ENCODE results near the gene SV2C. TPM values are rescaled to one million over a fixed set of nuclear protein-coding genes. Genes with fewer than 3 reads are reported as not detected.

SV2C gene
- total and polyA plus RNA-seq, 10 of the 15 experiments (the other 5 are each of a cell fraction or from before 2014, with no cell fraction given): under 0.01 to 1.1 (median 0.63) TPM

DNA sequence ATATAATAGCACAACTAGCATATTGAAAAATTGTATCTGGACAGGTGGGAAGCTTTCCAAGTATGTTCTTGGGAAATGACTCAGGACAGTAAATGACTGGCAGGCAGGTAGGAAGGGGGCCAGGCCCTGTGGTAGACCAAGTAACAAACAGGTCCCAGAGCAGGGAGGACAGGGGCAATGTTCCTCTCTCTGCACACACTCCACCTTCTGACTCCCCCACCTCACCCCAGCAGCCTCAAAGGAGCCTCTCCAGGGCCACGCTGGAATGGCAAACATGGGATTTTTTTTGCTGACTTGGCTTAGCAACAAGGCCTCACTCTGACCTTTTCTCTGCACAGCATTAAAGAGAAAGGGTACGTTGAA lies 288.8 kb downstream of the SV2C start:
- POLR2A ChIA-PET: no interaction called here
- TF ChIP-seq RFX5 (IDR thresholded peaks at IDR 0.05; ENCODE audit: low read depth, low read length) (no peak), CREB1 (IDR thresholded peaks at IDR 0.05; ENCODE audit: low read depth) (no peak), SMC3 (IDR thresholded peaks at IDR 0.05; ENCODE audit: borderline replicate concordance, low read length) (no peak), EP300 (IDR thresholded peaks at IDR 0.05; ENCODE audit: borderline replicate concordance in 1 of 2, control insufficient read depth in 1 of 2, low read depth in 2 of 2, low read length in 2 of 2) (no peak), FOS (IDR thresholded peaks at IDR 0.05; ENCODE audit: borderline replicate concordance, extremely low read depth, insufficient read length) (no peak), JUND (IDR thresholded peaks at IDR 0.05; ENCODE audit: low read depth, low read length) (no peak), ZNF24 (IDR thresholded peaks at IDR 0.05) (no peak), MYB (IDR thresholded peaks at IDR 0.05; ENCODE audit: borderline replicate concordance, low read depth, low read length) (no peak), CHD4 (IDR thresholded peaks at IDR 0.05) (no peak), MEF2A (IDR thresholded peaks at IDR 0.05; ENCODE audit: insufficient read depth, low read depth, low read length) (no peak), ZBED1 (IDR thresholded peaks at IDR 0.05; ENCODE audit: borderline replicate concordance) (no peak), MYC (IDR thresholded peaks at IDR 0.05; ENCODE audit: insufficient read depth, insufficient read length, insufficient replicate concordance, low read length, severe bottlenecking) (no peak), KDM1A (IDR thresholded peaks at IDR 0.05; ENCODE audit: borderline replicate concordance) (no peak)
- TF ChIP-seq, protein P1, sequence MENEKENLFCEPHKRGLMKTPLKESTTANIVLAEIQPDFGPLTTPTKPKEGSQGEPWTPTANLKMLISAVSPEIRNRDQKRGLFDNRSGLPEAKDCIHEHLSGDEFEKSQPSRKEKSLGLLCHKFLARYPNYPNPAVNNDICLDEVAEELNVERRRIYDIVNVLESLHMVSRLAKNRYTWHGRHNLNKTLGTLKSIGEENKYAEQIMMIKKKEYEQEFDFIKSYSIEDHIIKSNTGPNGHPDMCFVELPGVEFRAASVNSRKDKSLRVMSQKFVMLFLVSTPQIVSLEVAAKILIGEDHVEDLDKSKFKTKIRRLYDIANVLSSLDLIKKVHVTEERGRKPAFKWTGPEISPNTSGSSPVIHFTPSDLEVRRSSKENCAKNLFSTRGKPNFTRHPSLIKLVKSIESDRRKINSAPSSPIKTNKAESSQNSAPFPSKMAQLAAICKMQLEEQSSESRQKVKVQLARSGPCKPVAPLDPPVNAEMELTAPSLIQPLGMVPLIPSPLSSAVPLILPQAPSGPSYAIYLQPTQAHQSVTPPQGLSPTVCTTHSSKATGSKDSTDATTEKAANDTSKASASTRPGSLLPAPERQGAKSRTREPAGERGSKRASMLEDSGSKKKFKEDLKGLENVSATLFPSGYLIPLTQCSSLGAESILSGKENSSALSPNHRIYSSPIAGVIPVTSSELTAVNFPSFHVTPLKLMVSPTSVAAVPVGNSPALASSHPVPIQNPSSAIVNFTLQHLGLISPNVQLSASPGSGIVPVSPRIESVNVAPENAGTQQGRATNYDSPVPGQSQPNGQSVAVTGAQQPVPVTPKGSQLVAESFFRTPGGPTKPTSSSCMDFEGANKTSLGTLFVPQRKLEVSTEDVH (IDR thresholded peaks at IDR 0.05; ENCODE audit: low read depth, partially characterized antibody): no peak
- DNase-seq (ENCODE audit: low read depth, low spot score) (no peak), ATAC-seq (no peak), FAIRE-seq (no peak)
- Histone ChIP-seq H3K27me3 (replicated peaks in 1 of 2; ENCODE audit: control insufficient read depth in 2 of 2, insufficient read depth in 2 of 2, low read length in 1 of 2) (no peaks in the 10 kb centered on the region), H4K20me1 (ENCODE audit: control insufficient read depth, insufficient read depth) (no peaks in the 10 kb centered on the region), H3K36me3 (ENCODE audit: control insufficient read depth in 2 of 2, insufficient read depth in 2 of 2, low read length in 1 of 2) (no peaks in the 10 kb centered on the region), H2AFZ (ENCODE audit: control insufficient read depth, low read depth, low read length) (no peak overlapping the region), H3K27ac (ENCODE audit: control insufficient read depth, insufficient read depth) (no peak overlapping the region), H3K4me2 (ENCODE audit: control insufficient read depth, insufficient read depth) (no peak overlapping the region), H3K9me3 (replicated peaks; ENCODE audit: control insufficient read depth, insufficient read depth, low read length) (no peaks in the 10 kb centered on the region), H3K4me1 (ENCODE audit: control insufficient read depth, insufficient read depth, low read length) (peaks cover 3% of the 10 kb centered on the region), H3K4me3 (no peak overlapping the region), H3K9ac (ENCODE audit: control insufficient read depth, insufficient read depth, low read length) (no peak overlapping the region), H3K79me2 (ENCODE audit: control insufficient read depth, insufficient read depth, low read length) (no peaks in the 10 kb centered on the region)
- in situ Hi-C loops (cut with MboI): no loop called here
- 71% methylated on average over 2 of the region's 2 CpGs for WGBS (ENCODE audit: insufficient coverage, insufficient replicate concordance, low lambda C conversion rate, missing lambda C conversion rate)
- CTCF ChIA-PET: no interaction called here
- RAD21 ChIA-PET (ENCODE audit: unreplicated experiment): interaction anchor here (0.6 kb wide), 1 partner anchor 500 kb away, joined by 4 read pairs; no protein-coding TSS in a partner anchor
- BruUV-seq (replicated peaks): no TSS peak
- SMC1A ChIA-PET (ENCODE audit: uncharacterized antibody, unreplicated experiment): no interaction called here
- intact Hi-C loops (cut with micrococcal nuclease; ENCODE audit: unreplicated experiment): no loop called here
